ENCODE data around the gene CSF3. TPM values are rescaled to one million over a fixed set of nuclear protein-coding genes. Genes with fewer than 3 reads are reported as not detected.
A peak's percentile ranks its signal among the peaks of the same experiment; 100 is the strongest.

CSF3 gene
- total RNA-seq, 4 donors from 2014 or later = 2.6 to 38.9 TPM; not detected in 2

DNA sequence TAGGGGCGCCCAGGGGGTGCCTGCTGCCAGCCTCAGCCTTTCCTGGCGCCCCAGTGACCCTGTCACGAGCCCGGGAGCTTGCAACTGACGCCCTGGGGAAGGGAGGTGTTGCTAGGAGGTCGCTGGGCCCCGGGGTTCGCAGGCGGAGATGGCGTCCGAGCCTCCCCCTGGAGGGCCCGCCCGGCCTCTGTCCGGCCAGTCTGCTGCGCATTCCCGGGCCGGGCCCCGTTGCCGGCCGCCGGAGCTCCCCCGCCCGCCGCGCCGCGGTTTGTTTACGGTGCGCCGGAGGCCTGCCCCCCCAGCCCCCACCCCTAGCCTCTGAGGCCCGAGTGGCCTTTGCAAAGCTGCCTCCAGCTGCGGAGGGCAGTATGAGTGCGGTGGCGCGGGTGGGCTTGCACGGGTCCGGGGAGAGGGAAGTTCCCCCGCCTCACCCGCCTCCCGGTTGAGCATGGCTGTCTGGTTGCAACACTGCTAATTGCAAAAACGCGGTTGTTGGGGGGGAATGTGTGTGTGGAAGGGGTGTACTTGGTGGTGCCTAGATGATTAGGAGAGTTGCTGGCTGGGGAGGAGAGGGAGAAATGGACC lies 48.0 kb downstream of the CSF3 start:
- peak; percentile 55 for DNase-seq
- Histone ChIP-seq H3K27me3 (no peaks in the 10 kb centered on the region), H3K4me3 (peak overlapping the region; percentile 74 to 99 (median 90)), H3K9me3 (no peaks in the 10 kb centered on the region), H3K4me1 (peaks cover 42 to 59% (median 47%) of the 10 kb centered on the region in 4 donors), H3K36me3 (no peaks in the 10 kb centered on the region), H3K27ac (peak overlapping the region; percentile 94 to 98 (median 96))
- 1% methylated on average over 13 of the region's 42 CpGs; no CpG with 5 or more reads in 1 of the 2 donors for WGBS, 2 donors (ENCODE audit: low coverage in 1 of 2)
- TF ChIP-seq EP300 (IDR thresholded peaks at IDR 0.05; ENCODE audit: low read depth) = no peak
- TF ChIP-seq, protein P1, sequence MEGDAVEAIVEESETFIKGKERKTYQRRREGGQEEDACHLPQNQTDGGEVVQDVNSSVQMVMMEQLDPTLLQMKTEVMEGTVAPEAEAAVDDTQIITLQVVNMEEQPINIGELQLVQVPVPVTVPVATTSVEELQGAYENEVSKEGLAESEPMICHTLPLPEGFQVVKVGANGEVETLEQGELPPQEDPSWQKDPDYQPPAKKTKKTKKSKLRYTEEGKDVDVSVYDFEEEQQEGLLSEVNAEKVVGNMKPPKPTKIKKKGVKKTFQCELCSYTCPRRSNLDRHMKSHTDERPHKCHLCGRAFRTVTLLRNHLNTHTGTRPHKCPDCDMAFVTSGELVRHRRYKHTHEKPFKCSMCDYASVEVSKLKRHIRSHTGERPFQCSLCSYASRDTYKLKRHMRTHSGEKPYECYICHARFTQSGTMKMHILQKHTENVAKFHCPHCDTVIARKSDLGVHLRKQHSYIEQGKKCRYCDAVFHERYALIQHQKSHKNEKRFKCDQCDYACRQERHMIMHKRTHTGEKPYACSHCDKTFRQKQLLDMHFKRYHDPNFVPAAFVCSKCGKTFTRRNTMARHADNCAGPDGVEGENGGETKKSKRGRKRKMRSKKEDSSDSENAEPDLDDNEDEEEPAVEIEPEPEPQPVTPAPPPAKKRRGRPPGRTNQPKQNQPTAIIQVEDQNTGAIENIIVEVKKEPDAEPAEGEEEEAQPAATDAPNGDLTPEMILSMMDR (IDR thresholded peaks at IDR 0.05) = no peak
- peak; percentile 60 for TF ChIP-seq POLR2A (IDR thresholded peaks at IDR 0.05)
- in situ Hi-C loops (cut with MboI; ENCODE audit: low pct_ligation_motif_present in 1 of 4, low pct_unique_long_range_greater_than_20kb in 1 of 4, low sequenced_read_pairs in 3 of 4) = loop anchor here in 1 of 4 donors (10.0 kb wide), 1 partner anchor 52 kb away; no protein-coding TSS in a partner anchor
- intact Hi-C loops (cut with DNase I; ENCODE audit: low total_unique reads) = loop anchor here (5.0 kb wide), 1 partner anchor 49 kb away; no protein-coding TSS in a partner anchor

DNA sequence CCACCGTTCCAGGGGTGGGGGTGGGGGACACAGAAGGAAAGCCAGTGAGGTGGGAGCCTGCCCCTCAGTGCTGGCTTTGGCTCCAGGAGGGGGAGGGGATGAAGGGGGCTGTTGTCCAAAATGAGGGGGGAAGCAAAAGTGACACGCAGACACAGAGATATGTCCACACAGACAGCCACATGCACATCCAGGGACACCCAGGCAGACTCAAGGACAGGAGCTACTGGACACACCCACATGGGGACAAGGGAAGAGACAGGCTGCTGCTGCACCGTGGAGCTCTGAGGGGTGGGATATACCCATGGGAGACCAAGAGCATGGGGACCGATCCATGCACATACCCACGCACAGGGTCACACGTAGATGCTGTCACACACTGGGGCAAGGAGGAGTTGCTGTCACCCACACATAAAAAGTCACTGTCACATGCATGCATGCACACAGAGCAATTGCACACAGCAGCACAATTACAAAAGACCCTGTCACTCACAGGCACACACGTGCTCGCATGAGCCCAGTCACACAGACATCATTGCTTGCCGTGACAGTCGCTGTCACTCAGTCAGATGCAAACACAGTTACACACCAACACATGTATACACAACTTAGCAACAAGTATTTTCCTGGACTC lies 48.8 kb downstream of the CSF3 start:
- DNase-seq = no peak
- in situ Hi-C loops (cut with MboI; ENCODE audit: low pct_ligation_motif_present in 1 of 4, low pct_unique_long_range_greater_than_20kb in 1 of 4, low sequenced_read_pairs in 3 of 4) (loop anchor here in 1 of 4 donors (10.0 kb wide), 1 partner anchor 51 kb away; no protein-coding TSS in a partner anchor), intact Hi-C loops (cut with DNase I; ENCODE audit: low total_unique reads) (loop anchor here (5.0 kb wide), 1 partner anchor 48 kb away; no protein-coding TSS in a partner anchor)
- Histone ChIP-seq H3K36me3 (no peaks in the 10 kb centered on the region), H3K27ac (peak overlapping the region; percentile 94 to 98 (median 96)), H3K4me1 (peaks cover 47 to 61% (median 54%) of the 10 kb centered on the region in 4 donors), H3K9me3 (no peaks in the 10 kb centered on the region), H3K4me3 (peak overlapping the region; percentile 74 to 99 (median 90)), H3K27me3 (no peaks in the 10 kb centered on the region)
- 12 to 13% methylated on average over 3 to 10 of the region's 10 CpGs for WGBS, 2 donors (ENCODE audit: low coverage in 1 of 2)
- TF ChIP-seq POLR2AphosphoS5 (IDR thresholded peaks at IDR 0.05) (peak in 2 of 3 donors; percentile 5 to 6), POLR2A (IDR thresholded peaks at IDR 0.05) (no peak)

DNA sequence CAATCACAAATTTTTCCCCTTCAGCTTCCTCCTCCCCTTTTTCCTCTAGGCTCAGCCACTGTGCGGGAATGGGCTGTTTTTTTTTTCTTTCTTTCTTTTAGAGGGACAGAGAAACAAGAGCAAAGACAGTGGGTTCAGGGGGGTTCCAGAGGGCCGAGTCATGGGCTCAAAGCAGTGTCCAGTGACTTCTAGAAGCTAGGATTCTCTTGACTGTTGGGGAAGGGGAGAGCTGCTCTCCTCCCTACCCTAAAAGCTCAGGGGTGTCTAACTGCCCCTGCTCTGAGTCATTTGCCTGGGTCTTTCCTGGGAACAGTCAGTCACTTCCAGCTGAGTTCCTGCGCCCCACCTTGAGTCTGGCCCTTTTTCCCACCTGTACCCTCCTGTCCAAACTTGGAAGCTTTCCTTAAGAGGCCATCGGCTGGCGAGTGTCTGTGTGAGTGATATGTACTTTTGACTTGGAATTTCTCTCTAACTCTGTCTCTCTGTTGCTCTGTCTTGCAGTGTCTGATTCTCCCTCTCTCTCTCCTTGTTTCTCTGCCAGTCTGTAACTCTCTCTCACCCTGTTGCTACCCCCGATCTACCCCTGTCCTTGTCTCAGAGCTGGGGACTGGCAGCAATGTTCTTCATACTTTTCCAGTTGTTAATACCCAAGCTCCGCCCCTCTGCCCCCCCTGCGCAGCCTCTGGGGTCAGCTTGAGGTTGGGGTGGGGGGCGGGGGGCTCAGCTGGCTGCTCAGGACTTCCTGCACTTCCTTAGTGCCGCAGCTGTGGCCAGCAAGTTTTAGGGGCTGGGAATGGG lies 49.9 kb downstream of the CSF3 start:
- peaks cover 58 to 72% (median 65%) of the 10 kb centered on the region in 4 donors for H3K4me1 ChIP-seq
- TF ChIP-seq, protein P1 (IDR thresholded peaks at IDR 0.05) = no peak
- TF ChIP-seq EP300 (IDR thresholded peaks at IDR 0.05; ENCODE audit: low read depth) = no peak
- TF ChIP-seq POLR2AphosphoS5 (IDR thresholded peaks at IDR 0.05) = no peak
- no peak for TF ChIP-seq POLR2A (IDR thresholded peaks at IDR 0.05)
- H3K27me3 ChIP-seq = no peaks in the 10 kb centered on the region
- in situ Hi-C loops (cut with MboI; ENCODE audit: low pct_ligation_motif_present in 1 of 4, low pct_unique_long_range_greater_than_20kb in 1 of 4, low sequenced_read_pairs in 3 of 4) = loop anchor here in 1 of 4 donors (10.0 kb wide), 1 partner anchor 50 kb away; no protein-coding TSS in a partner anchor
- H3K36me3 ChIP-seq = no peaks in the 10 kb centered on the region
- 11 to 20% methylated on average over 1 to 10 of the region's 10 CpGs for WGBS, 2 donors (ENCODE audit: low coverage in 1 of 2)
- peak overlapping the region; percentile 94 to 98 (median 96) for H3K27ac ChIP-seq
- intact Hi-C loops (cut with DNase I; ENCODE audit: low total_unique reads) = loop anchor here (5.0 kb wide), 1 partner anchor 47 kb away; no protein-coding TSS in a partner anchor
- DNase-seq = no peak
- no peaks in the 10 kb centered on the region for H3K9me3 ChIP-seq
- H3K4me3 ChIP-seq = peak overlapping the region; percentile 4 to 99 (median 82)

DNA sequence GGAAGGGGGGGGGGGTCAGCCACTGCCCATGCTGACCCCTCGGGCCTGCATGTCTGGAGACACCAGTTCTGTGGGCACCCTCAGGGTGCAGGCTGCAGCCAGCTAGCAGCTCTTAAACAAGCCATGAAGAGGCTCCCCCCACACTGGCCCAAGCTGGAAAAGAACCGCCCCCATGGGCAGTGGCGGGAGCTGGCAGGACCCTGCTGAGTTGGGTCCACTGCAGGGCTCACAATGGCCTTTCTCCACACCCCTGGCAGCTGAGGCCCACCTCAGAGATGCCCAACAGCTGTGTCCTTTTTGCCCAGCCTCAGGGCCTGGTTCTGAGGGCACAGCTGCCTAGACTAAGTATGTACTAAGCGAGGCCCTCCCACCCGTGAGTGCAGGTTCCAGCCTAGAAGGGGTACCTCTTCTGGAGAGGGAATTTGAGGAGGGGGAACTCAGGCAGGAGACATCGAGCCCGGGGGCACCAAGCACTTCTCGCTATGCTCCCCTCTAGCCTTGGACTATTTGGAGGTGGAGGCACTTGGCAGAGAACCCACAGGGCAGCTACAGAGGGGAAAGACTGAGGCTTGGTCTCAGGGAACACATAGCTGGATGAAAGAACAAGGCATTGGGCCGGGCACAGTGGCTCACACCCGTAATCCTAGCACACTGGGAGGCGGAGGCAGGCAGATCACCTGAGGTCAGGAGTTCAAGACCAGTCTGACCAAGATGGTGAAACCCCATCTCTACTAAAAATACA lies 50.7 kb downstream of the CSF3 start:
- H3K4me3 ChIP-seq = peak overlapping the region in 2 of 4 donors; percentile 74 to 89
- H3K9me3 ChIP-seq = no peaks in the 10 kb centered on the region
- peak overlapping the region; percentile 94 to 98 (median 96) for H3K27ac ChIP-seq
- in situ Hi-C loops (cut with MboI; ENCODE audit: low pct_ligation_motif_present in 1 of 4, low pct_unique_long_range_greater_than_20kb in 1 of 4, low sequenced_read_pairs in 3 of 4) (loop anchor here in 1 of 4 donors (10.0 kb wide), 1 partner anchor 49 kb away; no protein-coding TSS in a partner anchor), intact Hi-C loops (cut with DNase I; ENCODE audit: low total_unique reads) (no loop called here)
- H3K4me1 ChIP-seq = peaks cover 66 to 80% (median 72%) of the 10 kb centered on the region in 4 donors
- no peaks in the 10 kb centered on the region for H3K27me3 ChIP-seq
- WGBS, 2 donors (ENCODE audit: low coverage in 1 of 2) = 56% methylated on average over 10 of the region's 11 CpGs; no CpG with 5 or more reads in 1 of the 2 donors
- TF ChIP-seq, protein P1 (IDR thresholded peaks at IDR 0.05) = no peak
- TF ChIP-seq EP300 (IDR thresholded peaks at IDR 0.05; ENCODE audit: low read depth) (no peak), POLR2A (IDR thresholded peaks at IDR 0.05) (no peak), POLR2AphosphoS5 (IDR thresholded peaks at IDR 0.05) (no peak)
- H3K36me3 ChIP-seq = no peaks in the 10 kb centered on the region
- DNase-seq = no peak

Data from transverse colon (tissue), 4 donors.